Measurements from ENCODE around the gene MALRD1.

DNA sequence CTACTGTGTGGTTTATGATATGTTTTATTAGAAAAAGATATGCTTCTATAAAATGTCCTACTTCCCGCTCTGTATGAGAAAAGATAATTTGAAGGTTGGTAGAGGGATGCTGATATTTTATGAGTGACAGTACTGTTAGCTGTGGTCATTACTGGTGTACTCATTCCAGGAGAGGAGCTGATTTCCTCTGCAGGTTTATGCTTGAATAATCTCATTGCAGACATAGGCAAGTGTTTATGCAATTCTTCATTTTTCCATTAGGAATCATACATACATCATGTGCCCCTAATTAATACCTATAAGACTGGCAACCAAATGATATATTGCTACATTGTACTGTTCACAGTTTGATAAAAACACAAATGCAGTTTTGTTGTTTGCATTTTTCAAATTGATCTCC lies 269.4 kb downstream of the MALRD1 start:
- TF ChIP-seq, protein P1, sequence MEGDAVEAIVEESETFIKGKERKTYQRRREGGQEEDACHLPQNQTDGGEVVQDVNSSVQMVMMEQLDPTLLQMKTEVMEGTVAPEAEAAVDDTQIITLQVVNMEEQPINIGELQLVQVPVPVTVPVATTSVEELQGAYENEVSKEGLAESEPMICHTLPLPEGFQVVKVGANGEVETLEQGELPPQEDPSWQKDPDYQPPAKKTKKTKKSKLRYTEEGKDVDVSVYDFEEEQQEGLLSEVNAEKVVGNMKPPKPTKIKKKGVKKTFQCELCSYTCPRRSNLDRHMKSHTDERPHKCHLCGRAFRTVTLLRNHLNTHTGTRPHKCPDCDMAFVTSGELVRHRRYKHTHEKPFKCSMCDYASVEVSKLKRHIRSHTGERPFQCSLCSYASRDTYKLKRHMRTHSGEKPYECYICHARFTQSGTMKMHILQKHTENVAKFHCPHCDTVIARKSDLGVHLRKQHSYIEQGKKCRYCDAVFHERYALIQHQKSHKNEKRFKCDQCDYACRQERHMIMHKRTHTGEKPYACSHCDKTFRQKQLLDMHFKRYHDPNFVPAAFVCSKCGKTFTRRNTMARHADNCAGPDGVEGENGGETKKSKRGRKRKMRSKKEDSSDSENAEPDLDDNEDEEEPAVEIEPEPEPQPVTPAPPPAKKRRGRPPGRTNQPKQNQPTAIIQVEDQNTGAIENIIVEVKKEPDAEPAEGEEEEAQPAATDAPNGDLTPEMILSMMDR (IDR thresholded peaks at IDR 0.05; ENCODE audit: control extremely low read depth in 1 of 3, insufficient read depth in 1 of 3, low read depth in 1 of 3, low read length in 3 of 3): no peak
- TF ChIP-seq NRF1 (IDR thresholded peaks at IDR 0.05; ENCODE audit: low read depth, low read length) (no peak), SP4 (IDR thresholded peaks at IDR 0.05; ENCODE audit: low read length) (no peak), KDM5A (IDR thresholded peaks at IDR 0.05; ENCODE audit: low read length) (no peak)
